ENCODE data around the gene ELF2.

DNA sequence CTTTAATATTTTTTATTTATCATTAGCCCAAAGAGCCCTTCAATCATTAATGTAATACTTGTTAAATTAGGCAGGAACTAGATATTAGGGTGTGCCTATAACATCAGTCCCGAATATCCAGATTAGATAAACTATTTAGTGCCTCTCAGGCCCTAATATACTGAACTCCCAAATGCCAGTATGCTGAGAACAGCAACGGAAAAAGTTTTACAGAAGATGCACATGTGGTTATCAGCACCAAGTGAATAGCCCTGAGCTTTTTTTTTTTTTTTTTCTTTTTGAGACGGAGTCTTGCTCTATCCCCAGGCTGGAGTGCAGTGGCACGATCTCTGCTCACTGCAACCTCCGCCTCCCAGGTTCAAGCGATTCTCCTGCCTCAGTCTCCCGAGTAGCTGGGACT lies 13.0 kb upstream of the ELF2 start:
- TF ChIP-seq CTCF (conservative IDR thresholded peaks at IDR 0.05; ENCODE audit: low read depth, low read length) (no peak), EZH2 (IDR thresholded peaks at IDR 0.05; ENCODE audit: borderline replicate concordance, low read depth, low read length, poor library complexity, severe bottlenecking) (no peak)
